ENCODE data around the gene FAM131B.
A peak's percentile ranks its signal among the peaks of the same experiment; 100 is the strongest.

The FAM131B gene

GRCh38 chr7:143367972-143368371, 5.5 kb upstream of the FAM131B start:
- Histone ChIP-seq H3K14ac (ENCODE audit: low read length in 2 of 2) (no peak overlapping the region), H3K4me2 (ENCODE audit: low read length, poor library complexity, severe bottlenecking) (no peak overlapping the region), H3K18ac (ENCODE audit: low read depth in 1 of 2, low read length in 2 of 2) (no peak overlapping the region), H3K27me3 (ENCODE audit: control insufficient read depth in 1 of 2, insufficient read depth in 1 of 2, low read length in 2 of 2) (peaks cover 23 to 26% of the 10 kb centered on the region in 2 experiments), H4K8ac (ENCODE audit: low read length) (no peak overlapping the region), H2BK5ac (ENCODE audit: low read depth, low read length, poor library complexity, severe bottlenecking) (no peak overlapping the region), H3K4me3 (ENCODE audit: insufficient read depth in 1 of 2, low read depth in 1 of 2, low read length in 2 of 2) (no peak overlapping the region), H2BK120ac (ENCODE audit: low read depth, low read length) (no peak overlapping the region), H2AFZ (ENCODE audit: low read depth, low read length) (no peak overlapping the region), H3K36me3 (ENCODE audit: control insufficient read depth in 1 of 2, insufficient read depth in 2 of 2, low read depth in 1 of 2, low read length in 2 of 2) (no peaks in the 10 kb centered on the region), H2BK12ac (ENCODE audit: low read length in 2 of 2) (no peak overlapping the region), H3K9ac (ENCODE audit: low read length) (no peak overlapping the region), H3K9me3 (ENCODE audit: control insufficient read depth, low read length) (no peaks in the 10 kb centered on the region), H3K4me1 (ENCODE audit: control insufficient read depth, insufficient read depth, low read depth, low read length) (peaks cover 9% of the 10 kb centered on the region), H2AK5ac (ENCODE audit: low read length, severe bottlenecking) (no peak overlapping the region), H2BK15ac (ENCODE audit: low read depth, poor library complexity, severe bottlenecking) (no peak overlapping the region), H3K27ac (ENCODE audit: low read length, poor library complexity, severe bottlenecking) (no peak overlapping the region), H3K4ac (ENCODE audit: low read depth in 1 of 2, low read length in 2 of 2) (no peak overlapping the region), H4K91ac (ENCODE audit: low read length) (no peak overlapping the region), H3K79me1 (replicated peaks; ENCODE audit: low read length, poor library complexity, severe bottlenecking) (no peaks in the 10 kb centered on the region), H3K23ac (ENCODE audit: low read length in 2 of 2) (no peak overlapping the region)
- 92% methylated on average over 4 of the region's 4 CpGs for WGBS
- DNase-seq, result no peak

- Histone ChIP-seq H3K14ac (ENCODE audit: low read length in 2 of 2) (peak overlapping the region in 1 of 2 experiments; percentile 5), H2AK5ac (ENCODE audit: low read length, severe bottlenecking) (no peak overlapping the region), H2AFZ (ENCODE audit: low read depth, low read length) (no peak overlapping the region), H4K91ac (ENCODE audit: low read length) (no peak overlapping the region), H2BK12ac (ENCODE audit: low read length in 2 of 2) (no peak overlapping the region), H3K23ac (ENCODE audit: low read length in 2 of 2) (no peak overlapping the region), H2BK5ac (ENCODE audit: low read depth, low read length, poor library complexity, severe bottlenecking) (no peak overlapping the region), H3K4me2 (ENCODE audit: low read length, poor library complexity, severe bottlenecking) (peak overlapping the region; percentile 70), H3K27me3 (ENCODE audit: control insufficient read depth in 1 of 2, insufficient read depth in 1 of 2, low read length in 2 of 2) (peaks cover 35 to 69% of the 10 kb centered on the region in 2 experiments), H3K4ac (ENCODE audit: low read depth in 1 of 2, low read length in 2 of 2) (no peak overlapping the region), H2BK120ac (ENCODE audit: low read depth, low read length) (peak overlapping the region; percentile 22), H3K4me1 (ENCODE audit: control insufficient read depth, insufficient read depth, low read depth, low read length) (peaks cover 20% of the 10 kb centered on the region), H4K8ac (ENCODE audit: low read length) (no peak overlapping the region), H3K27ac (ENCODE audit: low read length, poor library complexity, severe bottlenecking) (no peak overlapping the region), H2BK15ac (ENCODE audit: low read depth, poor library complexity, severe bottlenecking) (no peak overlapping the region), H3K9ac (ENCODE audit: low read length) (peak overlapping the region; percentile 59), H3K79me1 (replicated peaks; ENCODE audit: low read length, poor library complexity, severe bottlenecking) (no peaks in the 10 kb centered on the region), H3K18ac (ENCODE audit: low read depth in 1 of 2, low read length in 2 of 2) (no peak overlapping the region), H3K36me3 (ENCODE audit: control insufficient read depth in 1 of 2, insufficient read depth in 2 of 2, low read depth in 1 of 2, low read length in 2 of 2) (peaks cover 0 to 13% of the 10 kb centered on the region in 2 experiments), H3K9me3 (ENCODE audit: control insufficient read depth, low read length) (no peaks in the 10 kb centered on the region), H3K4me3 (ENCODE audit: insufficient read depth in 1 of 2, low read depth in 1 of 2, low read length in 2 of 2) (peak overlapping the region; percentile 50 to 65)
- DNase-seq, result no peak
- 41% methylated on average over 19 of the region's 19 CpGs for WGBS
Observed at GRCh38 chr7:143363016-143363937, 764 bp upstream of the FAM131B start.

- H4K8ac ChIP-seq (ENCODE audit: low read length), result no peak overlapping the region
Observed at GRCh38 chr7:143361552-143362130, 872 bp downstream of the FAM131B start.

More at GRCh38 chr7:143361552-143362130, 872 bp downstream of the FAM131B start:
- Histone ChIP-seq H3K18ac (ENCODE audit: low read depth in 1 of 2, low read length in 2 of 2) (no peak overlapping the region), H2BK5ac (ENCODE audit: low read depth, low read length, poor library complexity, severe bottlenecking) (no peak overlapping the region), H3K4me2 (ENCODE audit: low read length, poor library complexity, severe bottlenecking) (peak overlapping the region; percentile 69), H2AK5ac (ENCODE audit: low read length, severe bottlenecking) (no peak overlapping the region), H2BK12ac (ENCODE audit: low read length in 2 of 2) (no peak overlapping the region), H3K27ac (ENCODE audit: low read length, poor library complexity, severe bottlenecking) (no peak overlapping the region), H2AFZ (ENCODE audit: low read depth, low read length) (peak overlapping the region; percentile 91), H2BK15ac (ENCODE audit: low read depth, poor library complexity, severe bottlenecking) (peak overlapping the region; percentile 16), H3K9ac (ENCODE audit: low read length) (no peak overlapping the region), H3K79me1 (replicated peaks; ENCODE audit: low read length, poor library complexity, severe bottlenecking) (no peaks in the 10 kb centered on the region), H4K91ac (ENCODE audit: low read length) (no peak overlapping the region), H3K23ac (ENCODE audit: low read length in 2 of 2) (no peak overlapping the region), H2BK120ac (ENCODE audit: low read depth, low read length) (no peak overlapping the region), H3K4ac (ENCODE audit: low read depth in 1 of 2, low read length in 2 of 2) (no peak overlapping the region), H3K36me3 (ENCODE audit: control insufficient read depth in 1 of 2, insufficient read depth in 2 of 2, low read depth in 1 of 2, low read length in 2 of 2) (peaks cover 0 to 19% of the 10 kb centered on the region in 2 experiments), H3K4me3 (ENCODE audit: insufficient read depth in 1 of 2, low read depth in 1 of 2, low read length in 2 of 2) (peak overlapping the region; percentile 12 to 83), H3K9me3 (ENCODE audit: control insufficient read depth, low read length) (no peaks in the 10 kb centered on the region), H3K14ac (ENCODE audit: low read length in 2 of 2) (no peak overlapping the region), H3K4me1 (ENCODE audit: control insufficient read depth, insufficient read depth, low read depth, low read length) (peaks cover 17% of the 10 kb centered on the region), H3K27me3 (ENCODE audit: control insufficient read depth in 1 of 2, insufficient read depth in 1 of 2, low read length in 2 of 2) (peaks cover 35 to 74% of the 10 kb centered on the region in 2 experiments)
- WGBS, result under 1% methylated on average over 24 of the region's 46 CpGs
- no peak for DNase-seq

Measured in mesenchymal stem cell (in vitro differentiated cells and primary cell).